HL-60 (cell line): Measurements from ENCODE around the gene SUMO4.

Experiments used
- CTCF ChIP-seq: IDR thresholded peaks from one replicate; pipeline ENCODE4 v1.5.1; 2011; ENCODE audit warnings: low read length, control low read depth, inconsistent platforms; ENCODE audit not compliant: insufficient read depth
- GABPA ChIP-seq: IDR thresholded peaks from 2 replicates; pipeline ENCODE4 v1.6.1; 2012; ENCODE audit warnings: low read depth
- REST ChIP-seq: IDR thresholded peaks from 2 replicates; pipeline ENCODE4 v1.6.1; 2012; ENCODE audit warnings: low read depth; ENCODE audit not compliant: insufficient replicate concordance

GRCh38 chr6:149443411-149444181 lies 43.5 kb downstream of the SUMO4 start:
- no peak for TF ChIP-seq REST
- no peak for TF ChIP-seq GABPA
- TF ChIP-seq CTCF: no peak
